HG02973 (cell line): Measurements from ENCODE around the gene PSD2.

Experiments
- ATAC-seq: cut with Tn5 transposase; IDR thresholded peaks from one replicate; pipeline ENCODE4 v1.9.1; 2021; ENCODE audit warnings: moderate library complexity; ENCODE audit not compliant: unreplicated experiment

Gene PSD2

DNA sequence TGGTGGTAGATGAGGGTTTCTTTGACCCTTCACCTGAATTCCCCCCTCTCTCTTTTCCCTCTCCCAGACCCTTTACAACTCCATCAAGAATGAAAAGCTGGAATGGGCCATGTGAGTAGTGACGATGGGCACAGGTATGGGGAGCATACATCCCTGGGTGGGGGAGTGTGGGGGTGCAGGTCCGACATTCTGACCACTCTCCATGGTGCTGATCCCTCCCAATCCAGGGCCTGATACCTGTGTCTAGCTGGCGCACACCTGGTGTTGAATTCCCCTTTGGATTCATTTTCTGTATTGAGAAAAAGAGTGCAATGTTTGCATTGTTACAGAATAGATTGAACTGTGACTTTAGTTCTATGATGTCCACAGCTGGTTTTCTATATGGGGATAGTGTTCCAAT is 40.0 kb downstream of the PSD2 start:
- no peak for ATAC-seq

DNA sequence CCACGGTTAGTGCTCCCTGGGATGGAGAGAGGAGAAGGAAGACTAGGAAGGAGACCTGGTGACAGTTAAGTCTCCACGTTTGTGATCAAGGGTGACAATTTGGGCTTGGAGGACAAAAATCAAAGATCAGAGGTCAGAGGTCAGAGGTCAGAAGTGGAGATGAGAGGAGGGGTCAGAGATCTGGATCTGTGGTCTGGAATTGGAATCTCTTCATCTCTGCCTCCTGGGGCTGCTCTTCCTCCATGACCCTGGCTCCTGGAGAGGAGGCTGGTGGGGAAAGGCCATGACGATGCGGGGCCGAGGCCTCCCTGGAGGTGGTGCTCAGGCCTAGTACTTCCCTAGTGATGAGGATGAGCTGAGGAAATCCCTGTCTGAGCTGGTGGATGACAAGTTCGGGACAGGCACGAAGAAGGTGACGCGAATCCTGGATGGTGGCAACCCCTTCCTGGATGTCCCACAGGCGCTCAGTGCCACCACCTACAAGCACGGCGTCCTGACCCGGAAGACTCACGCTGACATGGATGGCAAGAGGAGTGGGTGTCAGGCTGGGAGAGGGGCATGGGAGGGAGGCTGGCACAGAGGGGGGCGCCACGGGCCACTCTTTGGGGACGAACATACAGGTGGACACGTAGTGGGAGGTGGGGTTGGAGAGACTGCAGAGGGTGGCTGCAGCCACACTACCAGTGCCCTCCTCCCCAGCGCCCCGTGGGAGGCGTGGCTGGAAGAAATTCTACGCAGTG is 41.0 kb downstream of the PSD2 start:
- ATAC-seq: no peak

DNA sequence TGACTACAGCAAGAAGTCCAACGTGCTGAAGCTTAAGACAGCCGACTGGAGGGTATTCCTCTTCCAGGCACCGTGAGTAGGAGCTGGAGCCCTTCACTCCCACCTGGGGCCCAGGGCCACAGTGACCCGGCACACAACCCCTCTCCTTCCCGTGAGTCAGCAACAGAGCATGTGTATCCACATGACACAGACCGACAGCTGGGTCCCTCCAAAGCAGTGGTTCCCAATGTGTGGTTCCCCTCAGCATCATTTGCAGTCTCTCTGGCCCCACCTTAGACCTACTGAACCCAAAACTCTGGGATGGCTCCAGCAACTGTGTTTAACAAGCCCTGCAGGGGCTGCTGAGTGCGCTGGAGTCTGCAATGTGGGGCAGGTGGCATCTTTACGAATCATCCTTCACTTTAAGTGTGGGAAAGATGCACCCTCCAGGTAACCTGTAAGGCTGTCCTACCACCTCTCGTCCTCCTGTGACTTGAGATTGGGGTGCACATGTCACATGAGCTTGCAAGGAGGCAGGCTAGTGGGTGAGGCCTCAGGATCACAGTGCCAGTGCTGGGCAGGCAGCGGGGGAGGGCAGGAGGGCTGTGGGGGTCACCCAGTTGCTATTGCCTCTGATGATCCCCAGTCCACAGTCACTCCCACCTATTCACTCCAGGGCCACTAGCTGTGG is 42.2 kb downstream of the PSD2 start:
- no peak for ATAC-seq

DNA sequence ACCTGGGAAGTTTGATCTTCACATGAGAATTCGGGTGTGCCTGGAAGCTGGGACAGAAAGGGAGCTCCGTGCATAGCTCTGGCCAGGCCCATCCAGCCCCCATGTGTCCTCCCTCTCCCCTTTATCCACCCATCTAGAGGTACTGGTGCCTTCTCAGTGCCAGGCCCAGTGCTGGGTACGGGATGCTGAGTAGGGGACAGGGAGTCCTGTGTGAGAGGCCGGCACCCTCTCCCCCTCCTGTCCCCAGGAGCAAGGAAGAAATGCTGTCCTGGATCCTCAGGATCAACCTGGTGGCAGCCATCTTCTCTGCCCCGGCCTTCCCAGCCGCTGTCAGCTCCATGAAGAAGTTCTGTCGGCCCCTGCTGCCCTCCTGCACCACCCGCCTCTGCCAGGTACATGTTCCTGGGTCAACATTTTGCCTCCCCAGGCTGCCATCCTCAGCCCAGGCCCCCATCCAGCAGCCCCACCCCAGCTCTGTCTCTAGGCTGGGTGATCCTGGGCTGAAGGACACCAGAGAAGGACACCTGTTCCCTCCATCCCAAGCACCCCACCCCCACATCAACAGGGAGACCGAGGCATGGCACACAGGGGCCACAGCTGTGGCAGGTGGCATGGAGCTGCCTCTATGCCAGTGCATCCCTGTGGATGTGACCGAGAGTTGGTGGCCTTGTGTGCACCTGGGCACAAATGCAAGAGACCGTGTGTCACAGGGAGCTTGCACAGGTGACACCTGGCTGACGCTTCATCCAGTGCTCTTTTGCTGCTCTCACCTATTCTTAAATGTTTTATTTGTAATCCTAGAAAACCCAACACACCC is 43.0 kb downstream of the PSD2 start:
- ATAC-seq: no peak

DNA sequence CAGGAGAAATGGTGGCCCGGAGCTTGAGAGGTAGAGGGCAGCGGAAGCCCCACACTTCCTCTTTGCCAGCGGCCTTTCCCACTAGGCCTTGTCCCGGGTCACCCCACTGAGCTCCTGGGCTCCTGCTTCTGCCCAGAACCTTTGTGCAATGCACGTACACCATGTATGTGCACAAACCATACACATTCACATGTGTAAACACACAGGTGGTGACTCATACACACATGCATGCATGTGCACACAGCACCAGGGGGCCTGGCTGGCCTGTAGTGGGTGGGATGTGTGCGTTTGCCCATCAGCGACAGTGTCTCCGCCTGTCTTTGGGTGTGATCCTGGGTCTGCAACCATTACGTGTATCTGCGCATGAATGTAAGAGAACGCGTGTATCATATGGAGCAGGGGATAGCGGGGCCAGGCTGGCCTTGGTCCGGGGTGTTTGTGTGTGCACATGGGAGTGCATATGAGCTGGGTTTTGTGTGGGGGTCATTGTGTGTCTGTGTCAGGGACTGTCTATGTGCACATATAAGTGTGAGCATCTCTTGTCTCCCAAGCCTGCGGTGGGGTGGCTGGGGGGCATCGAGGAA is 43.7 kb downstream of the PSD2 start:
- no peak for ATAC-seq

DNA sequence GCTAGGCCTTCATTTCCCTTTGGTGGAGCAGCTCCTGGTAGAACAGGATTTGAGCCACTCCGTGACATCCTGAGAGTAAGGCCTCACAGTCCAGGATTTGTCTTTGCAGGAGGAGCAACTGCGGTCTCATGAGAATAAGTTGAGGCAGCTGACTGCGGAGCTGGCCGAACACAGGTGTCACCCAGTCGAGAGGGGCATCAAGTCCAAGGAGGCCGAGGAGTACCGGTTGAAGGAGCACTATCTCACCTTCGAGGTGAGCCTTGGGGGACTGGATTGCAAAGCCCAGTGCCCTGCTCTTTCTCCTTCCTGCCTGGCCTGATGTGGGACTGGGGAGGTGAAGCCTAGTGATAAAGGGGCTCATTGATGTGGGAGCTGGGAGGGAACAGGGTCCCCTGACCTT is 44.3 kb downstream of the PSD2 start:
- no peak for ATAC-seq

DNA sequence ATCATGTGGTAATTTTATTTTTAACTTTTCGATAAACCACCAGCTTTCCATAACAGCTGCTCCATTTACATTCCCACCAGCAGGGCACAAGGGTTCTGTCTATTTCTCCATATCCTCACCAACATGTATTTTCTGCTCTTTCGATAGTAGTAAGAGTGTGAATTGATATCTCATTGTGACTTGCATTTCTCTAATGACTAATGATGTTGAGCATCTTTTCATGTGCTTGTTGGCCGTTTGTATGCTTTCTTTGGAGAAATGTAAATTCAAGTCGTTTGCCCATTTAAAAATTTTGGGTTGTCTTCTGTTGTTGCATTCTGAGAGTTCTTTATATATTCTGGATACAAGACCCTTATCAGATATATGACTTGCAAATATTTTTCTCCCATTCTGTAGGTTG is 45.9 kb downstream of the PSD2 start:
- ATAC-seq: no peak

DNA sequence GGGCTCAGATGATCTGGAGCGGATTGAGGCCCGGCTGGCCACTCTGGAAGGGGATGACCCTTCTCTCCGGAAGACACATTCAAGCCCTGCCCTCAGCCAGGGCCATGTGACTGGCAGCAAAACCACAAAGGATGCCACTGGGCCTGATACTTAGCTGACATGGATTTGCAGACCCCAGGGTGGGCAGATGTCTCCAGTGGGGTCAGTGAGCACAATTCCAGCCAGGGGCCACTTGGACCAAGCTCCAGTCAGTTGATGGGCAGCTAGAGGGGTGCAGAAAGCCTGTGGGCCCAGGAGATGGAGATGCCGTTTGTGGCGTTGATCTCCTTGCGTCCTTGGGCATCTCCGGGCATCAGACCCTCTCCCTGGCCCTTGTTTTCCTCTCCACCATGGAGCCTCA is 46.7 kb downstream of the PSD2 start:
- no peak for ATAC-seq

DNA sequence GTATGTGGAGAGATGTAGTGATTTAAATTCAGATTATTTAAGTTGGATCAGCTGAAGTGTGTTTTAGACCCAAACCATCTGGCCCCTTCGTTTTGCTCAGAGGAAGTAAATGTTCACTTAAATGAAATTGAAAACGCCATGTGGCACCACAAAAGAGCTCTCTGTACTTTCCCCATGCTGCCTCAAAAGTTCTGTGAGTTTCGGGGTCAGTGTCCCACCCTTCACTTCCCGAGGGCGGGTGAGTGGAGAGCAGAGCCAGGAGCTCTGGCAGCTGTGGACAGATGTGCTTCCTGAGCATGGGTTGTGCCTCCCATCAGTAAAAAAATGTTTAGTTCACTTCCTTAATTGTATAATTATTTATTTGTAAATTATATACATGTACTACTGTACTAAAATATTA is 48.4 kb downstream of the PSD2 start:
- ATAC-seq: no peak

DNA sequence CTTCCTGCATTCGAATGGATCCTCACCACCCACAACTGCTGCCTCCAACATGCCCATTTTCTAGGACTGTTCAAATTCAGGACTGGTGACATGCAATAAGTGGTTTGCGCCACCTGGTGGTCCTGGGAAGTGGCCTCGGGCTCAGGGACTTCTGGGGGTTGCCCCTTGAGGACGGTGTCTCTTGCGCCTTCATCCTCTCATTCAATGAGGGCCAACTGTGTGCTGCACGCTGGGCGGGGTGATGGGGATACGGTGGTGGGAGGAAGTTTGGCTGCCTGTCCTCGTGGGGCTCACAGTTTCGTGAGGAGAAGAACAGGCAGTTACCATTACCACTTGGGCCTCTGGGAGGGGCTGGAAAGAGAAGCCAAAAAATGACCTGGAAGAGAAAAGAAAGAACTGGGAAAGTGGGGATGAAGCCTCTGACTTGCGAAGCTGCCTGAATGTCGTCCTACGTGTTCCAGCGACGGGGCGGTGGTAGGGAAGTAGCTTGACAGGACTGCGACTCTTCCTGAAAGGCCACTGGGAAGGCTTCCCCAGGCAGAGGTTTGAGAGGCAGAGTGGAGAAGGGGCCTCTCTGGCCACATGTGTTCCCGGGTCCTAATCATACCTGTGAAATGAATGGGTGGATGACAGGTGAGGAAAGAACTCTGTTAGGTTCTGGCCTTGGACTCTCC is 49.0 kb downstream of the PSD2 start:
- ATAC-seq: no peak

DNA sequence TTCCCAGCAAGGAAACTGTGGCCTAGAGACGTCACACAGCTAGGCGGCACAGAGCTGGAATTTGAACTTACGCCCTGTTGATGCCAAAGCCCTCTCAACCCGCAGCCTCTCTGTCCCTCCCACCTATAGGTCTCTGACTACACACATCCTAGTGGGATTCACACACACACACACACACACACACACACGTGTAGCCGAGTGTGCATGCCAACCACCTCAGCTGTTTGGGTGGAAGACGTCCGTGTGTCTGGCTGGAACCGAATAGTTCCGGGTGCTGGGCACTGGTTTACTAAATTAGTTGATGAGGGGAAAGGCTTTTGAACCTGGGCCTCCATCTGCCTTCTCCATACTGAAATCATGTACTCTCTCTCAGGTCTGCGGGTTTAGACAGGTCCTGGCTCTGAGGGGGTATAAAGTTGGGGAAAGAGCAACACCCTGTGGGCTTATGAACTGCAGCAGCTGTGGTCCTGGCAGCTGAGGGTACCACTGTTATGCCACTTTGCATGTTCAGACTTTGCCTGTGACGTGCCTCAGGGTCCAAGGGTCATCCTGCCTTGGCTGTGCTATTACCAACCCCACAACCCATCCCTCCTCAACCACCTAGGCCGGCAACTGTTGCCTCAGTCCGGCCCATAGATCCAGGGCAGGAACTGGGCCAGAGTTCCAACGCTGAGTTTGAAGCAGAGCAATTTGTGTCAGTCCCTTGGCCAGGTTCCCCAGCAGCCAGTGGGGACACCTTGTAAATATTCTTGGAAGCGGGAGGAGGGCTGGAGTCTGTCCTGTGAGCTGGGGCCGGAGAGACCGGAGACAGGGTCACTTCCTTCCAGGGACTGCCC is 50.5 kb downstream of the PSD2 start:
- ATAC-seq: no peak

DNA sequence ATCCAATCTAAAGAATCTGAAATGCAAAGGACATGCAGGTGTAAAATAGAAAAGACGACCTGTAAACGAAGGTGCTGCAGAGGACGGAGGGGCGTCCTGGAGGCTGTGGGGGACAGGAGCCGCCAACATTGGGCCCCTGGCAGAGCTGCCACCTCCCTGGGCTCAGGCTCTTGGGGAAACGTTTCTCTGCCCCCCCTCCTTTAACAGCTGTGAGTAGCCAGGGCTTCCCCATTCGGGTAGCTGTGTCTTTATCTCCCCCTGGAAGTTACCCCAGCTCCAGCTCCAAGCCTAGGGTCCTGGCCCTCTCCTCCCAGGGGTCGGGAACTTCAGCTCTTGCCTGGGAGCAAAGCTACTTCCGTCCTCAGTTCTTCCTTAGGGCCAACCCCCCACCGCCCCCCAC is 51.5 kb downstream of the PSD2 start:
- ATAC-seq: no peak

DNA sequence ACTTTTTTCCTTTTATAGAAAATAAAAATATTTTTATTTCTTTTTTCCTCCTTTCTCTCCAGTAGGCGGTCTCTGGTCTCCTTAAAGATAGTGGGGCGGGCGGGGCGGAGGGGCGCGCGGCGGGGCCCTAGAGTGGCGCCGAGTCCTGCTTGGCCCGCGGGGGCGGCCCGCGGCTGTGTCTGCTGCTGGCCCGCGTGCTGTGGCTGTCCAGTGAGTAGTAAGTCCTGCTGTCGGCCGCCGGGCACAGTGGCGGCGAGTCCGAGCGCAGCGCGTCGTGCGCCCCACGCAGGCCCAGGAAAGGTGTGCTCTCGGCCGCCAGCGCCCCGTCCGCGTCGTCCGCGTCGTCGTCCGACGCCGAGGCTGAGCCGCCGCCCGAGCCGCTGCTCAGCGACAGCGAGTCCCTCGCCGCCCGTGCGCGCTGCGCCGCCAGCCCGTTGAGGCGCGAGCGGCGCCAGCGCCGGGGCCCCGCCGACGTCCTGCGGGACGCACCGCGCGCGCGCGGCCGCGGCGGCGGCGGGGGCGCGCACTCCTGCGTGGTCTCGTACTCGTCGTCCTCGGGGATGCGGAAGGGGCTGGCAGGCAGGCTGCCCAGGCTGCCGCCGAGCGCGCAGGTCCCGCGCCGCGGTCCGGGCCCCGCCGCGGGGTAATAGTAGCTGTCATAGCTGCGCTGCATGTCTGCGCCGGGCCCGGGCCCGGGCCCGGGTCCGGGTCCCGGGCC is 52.3 kb downstream of the PSD2 start:
- ATAC-seq: peak; percentile 63

DNA sequence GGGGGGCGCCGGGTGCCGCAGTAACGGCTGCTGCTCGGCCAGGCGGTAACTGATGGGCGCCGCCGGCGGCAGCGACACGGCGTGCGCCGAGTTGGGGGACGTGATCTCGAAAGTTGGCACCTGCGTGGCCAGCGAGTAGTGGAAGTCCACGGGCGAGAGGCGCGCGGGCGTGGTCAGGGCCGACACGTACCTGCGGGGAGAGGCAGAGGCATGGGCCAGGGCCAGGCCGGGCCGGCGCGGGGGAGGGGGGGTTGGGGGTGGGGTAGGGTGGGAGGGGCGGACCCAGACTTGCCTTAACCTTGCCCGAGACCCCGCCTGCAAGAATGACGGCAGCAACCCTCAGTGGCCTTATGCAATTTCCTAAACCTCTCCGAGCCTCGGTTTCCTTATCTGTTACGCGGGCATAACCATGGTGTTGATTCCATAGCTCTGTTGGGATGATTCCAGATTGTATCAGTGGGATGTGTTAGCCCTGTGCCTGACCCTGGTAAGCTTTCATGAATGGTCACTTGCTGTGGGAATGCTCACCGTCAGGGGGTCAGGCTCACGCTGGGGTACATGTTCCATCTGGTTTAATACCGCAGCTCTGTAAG is 53.0 kb downstream of the PSD2 start:
- ATAC-seq: no peak

DNA sequence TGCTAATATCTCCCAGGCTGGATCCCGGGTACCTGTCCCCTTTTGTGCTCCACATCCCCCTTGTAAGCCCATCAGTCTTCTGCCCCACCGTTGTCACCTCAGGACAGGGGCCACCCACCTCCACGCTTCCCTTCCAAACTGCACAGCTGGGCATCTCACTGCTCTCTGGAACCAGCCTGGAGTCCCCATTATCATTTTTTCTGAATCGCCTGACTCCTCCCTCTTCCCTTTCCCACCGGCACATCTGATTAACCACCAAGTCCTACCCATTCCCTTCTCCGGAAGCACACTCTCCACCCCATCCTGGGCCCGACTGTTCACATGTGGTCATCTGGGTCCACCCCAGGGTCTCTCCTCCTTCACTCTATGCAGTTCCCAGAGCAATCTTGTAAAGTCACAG is 53.9 kb downstream of the PSD2 start:
- no peak for ATAC-seq

DNA sequence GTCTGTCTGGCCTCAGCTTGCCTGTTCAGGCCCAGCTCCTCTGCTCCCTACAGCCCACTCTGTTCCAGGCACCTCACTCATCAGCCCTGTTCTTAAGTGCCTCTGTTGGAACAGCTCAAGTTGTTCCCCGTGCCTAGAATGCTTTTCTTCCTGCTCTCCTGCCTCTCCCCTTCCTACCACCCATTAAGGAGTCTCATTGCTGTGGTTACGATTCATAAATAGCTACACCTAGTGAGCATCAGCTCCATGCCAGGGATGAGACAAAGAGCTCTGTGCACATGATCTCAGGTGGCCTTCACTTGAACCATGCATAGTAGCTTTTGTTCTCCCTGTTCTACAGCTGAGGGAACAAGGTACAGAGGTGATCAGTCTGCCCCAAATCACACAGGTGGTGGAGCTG is 54.3 kb downstream of the PSD2 start:
- no peak for ATAC-seq

DNA sequence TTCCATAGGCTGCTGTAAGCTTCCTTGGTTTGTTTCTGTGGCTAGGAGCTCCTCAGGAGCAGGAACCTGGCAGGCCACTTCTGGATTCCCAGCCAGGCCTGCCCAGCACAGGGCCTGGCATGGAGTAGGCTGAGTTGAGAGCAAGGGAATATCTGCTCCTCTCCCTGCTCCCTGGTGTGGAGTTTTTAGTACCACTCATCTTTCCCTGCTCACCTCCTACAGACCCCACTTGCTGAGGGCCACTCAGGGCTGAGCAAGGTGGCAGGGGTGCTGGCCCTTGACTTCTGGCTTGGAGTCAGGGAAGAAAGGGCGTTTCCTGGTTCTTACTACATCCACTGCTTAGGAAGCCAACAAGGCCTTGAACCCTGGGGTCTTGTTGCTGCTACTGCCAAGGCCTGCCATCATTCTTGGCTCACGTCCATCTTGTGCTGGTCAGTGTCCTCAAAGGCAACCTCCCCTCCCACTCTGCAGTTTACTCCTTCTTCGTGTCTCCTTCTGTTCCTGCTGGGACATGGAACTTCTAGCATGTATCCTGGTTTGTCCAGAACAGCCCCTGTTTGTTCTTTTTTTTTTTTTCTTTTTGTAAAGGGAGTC is 54.9 kb downstream of the PSD2 start:
- no peak for ATAC-seq

DNA sequence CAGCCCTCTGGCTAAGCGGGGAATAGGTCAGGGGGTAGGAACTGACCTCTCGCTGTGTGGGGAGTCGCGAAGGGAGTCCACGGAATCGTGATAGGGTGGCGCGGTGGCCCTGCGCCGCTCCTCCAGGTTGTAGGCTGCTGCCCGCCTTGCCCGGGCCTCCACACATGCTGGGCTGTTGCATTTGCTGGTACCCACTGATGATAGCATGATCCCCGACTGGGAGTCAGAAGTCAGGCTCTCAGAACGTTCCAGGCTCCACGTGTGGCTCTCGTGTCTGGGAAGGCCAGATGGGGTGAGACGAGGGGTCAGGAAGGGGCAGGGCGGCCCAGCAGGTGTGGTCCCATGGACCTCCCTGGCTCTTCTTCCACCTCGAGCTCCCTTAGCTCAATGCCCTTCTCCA is 56.0 kb downstream of the PSD2 start:
- ATAC-seq: no peak

DNA sequence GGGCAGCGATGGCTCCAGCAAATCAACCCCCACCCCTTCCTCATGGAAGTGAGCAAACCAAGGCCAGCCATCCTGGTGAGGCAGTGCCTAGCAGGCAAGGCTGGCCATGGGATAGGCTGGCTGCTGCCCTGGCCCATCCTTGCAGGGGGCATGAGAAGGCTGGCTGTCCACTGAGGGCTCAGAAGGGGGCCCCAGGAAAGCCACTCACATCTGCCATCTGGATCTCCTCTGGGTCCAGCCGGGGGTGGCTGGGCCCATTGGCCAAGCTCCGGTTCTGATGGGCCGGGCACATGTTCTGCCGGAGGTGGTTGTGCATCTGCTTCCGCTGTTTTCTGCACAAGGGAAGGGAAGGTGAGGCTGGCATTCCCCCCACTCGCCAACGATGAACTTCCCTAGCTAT is 57.1 kb downstream of the PSD2 start:
- ATAC-seq: no peak
